Stimulated activated naive CD4-positive, alpha-beta T cell (primary cell): Measurements from ENCODE around the gene SP5.
"Not testable (repeated sequence)": the region's sequence is repeated elsewhere in the genome, so short reads cannot be mapped to it uniquely, and the experiment has no call there.

ENCODE experiments used
- DNase-seq, 6 experiments: peaks; one replicate each; lab custom pipeline; 2025; lab: John Stamatoyannopoulos, UW

The SP5 gene

GRCh38 chr2:170711196-170711773, 3.9 kb upstream of the SP5 start:
- no peak for DNase-seq

DNA sequence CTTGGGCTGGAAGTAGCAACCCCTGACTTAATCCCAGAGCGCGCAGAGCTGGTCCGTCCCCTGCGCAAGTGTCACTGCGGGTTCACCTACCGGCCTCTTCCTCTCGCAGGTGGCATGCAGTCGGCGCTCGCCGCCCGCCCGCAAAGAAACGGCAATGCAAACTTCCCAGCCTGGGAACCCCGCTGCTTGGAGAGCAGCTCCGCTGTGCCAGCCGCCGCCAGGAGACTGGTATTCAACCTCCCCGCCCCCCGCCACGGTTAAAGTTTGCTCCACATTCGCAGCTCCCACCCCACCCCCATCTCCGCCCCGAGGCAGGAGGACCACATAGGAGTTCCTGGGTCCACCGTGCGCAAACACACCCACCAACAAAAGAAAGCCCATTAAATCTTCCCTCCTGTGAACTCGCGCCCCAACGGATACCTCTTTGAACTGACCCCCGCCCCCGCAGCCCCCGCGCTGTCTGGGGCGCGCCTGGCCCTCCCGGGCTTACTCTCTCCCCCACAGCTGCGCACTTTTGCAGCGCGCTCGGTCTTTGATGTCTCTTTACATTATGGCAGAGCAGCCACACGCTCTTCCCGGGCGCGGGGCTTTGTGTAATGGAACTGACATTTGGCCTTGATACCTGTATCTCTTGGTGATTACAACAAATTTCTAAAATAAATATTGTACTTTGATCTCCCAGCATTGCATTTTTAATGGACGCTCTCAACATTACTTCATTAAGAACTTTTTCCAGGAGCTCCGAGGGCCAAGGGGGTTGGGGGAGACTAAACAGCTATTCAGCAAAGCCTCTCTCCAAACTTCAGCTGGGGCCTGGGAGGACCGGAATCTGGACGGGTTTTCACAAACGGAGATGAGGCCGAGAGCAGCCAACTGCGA, 3.1 kb upstream of the SP5 start:
- peak in 3 of 6 experiments; percentile 10 to 31 (median 18) for DNase-seq

- DNase-seq, result peak in 3 of 6 experiments; percentile 8 to 42 (median 10)
These were observed 2.2 kb upstream of the SP5 start for GRCh38 chr2:170712653-170713542.

DNA sequence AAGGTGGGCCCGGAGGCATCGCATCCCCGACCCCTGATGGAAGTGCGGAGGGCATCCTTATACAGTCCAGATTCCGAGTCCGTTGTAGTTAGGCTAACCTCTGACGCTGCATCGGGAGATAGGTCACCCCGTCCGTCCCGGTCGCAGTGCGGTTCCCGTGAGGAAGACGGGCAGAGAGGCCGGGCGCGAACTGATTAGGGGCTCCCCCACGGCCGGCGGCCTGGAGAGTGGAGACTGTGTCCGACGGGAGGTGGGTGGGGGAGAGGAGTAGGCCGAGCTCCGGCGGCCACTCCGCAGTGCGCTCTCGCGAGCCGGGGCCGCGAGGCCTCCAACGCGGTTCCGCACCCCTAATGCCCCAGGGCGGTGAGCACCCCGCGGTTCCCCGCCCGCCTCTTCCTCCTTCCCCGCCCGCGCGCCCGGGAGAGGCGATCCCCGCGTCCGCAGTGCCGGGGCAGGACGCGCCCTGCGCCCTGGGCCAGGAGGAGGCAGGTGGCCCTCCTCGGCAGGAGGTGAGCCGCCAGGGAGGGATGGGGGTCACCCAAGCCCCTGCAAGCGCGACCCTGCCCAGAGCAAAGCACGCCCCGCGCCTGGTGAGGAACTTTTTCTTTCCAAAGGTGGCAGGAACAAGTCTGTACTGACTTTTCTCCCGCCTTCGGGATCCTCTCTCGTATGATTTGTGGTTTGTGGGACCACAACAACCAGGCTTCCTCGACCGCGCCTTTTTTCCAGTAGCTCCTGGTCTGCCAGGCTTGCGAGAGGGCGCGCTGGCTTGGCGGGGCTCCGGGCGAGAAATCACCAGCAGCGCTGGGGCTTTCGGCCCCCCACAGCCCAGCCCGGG, 1.4 kb upstream of the SP5 start:
- DNase-seq, result peak in 3 of 6 experiments; percentile 13 to 42 (median 24)

DNA sequence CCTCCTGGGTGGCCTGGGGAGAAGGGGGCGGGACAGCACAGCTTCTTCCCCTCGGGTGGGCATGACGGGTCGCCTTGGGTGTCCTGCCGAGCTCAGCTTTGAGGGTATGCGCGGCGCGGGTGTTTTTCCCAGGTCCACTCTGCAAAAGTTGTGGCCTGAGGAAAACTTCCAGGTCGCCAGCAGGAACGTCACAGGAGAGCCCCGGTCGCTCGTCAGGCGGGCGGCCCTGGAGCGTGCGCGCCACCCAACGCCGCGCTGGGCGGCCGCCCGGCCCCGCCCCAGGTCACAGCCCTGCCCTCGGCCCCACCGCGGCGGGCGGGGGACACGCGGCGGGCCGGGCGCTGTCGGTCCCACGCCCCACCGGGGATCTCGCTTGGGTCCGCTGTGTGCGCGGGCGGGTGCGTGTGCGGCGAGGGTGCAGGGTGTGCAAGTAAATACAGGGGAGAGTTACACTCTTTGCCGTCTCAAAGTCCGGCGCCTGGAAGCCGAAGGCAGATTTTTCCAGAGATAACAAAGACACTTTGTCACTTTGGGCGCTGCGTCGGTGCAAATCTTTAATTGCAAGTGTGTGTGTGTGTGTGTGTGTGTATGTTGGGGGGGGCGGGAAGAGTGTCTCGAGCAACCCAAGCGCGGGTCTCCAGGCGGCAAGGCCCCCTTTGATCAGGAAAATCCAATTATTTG, 616 bp upstream of the SP5 start:
- peak in 3 of 6 experiments; percentile 3 to 56 (median 13) for DNase-seq

- DNase-seq, result peak in 3 of 6 experiments; percentile 33 to 49 (median 38)
These were observed 1.0 kb downstream of the SP5 start for GRCh38 chr2:170715932-170716777.

DNA sequence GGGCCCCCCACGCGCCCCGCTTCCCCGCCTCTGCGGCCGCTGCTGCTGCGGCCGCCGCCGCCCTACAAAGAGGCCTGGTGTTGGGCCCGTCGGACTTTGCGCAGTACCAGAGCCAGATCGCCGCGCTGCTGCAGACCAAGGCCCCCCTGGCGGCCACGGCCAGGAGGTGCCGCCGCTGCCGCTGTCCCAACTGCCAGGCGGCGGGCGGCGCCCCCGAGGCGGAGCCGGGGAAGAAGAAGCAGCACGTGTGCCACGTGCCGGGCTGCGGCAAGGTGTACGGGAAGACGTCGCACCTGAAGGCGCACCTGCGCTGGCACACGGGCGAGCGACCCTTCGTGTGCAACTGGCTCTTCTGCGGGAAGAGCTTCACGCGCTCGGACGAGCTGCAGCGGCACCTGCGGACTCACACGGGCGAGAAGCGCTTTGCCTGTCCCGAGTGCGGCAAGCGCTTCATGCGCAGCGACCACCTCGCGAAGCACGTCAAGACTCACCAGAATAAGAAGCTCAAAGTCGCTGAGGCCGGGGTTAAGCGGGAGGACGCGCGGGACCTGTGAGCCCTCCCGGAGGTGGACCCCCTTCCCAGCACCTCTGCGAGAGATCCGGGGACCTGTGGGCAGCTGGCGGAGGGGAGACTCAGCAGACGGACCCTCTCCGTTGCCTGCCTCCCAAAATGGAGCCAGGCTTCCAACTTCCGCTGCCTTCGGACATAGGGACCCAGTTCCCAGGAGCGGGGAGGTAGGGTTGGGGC, 1.9 kb downstream of the SP5 start:
- peak in 3 of 6 experiments; percentile 10 to 35 (median 19) for DNase-seq

DNA sequence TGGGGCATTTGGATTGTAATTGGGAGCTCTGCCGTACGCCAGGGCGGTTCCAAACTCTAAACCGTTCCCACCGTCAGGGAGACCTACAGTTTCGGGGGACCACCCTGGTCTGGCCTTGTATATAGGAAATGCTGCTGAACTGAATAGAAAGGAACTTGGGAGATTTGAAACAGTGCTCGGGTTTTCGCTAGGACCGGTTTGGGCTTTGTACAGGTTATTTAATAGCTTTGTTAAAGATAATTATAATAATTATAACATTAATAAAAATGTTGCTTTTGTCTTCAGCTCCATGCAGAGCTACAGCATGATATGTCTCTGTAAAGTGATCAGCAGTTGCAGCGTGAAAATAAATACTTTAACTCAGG, 2.4 kb downstream of the SP5 start:
- peak in 1 of 6 experiments; percentile 5 for DNase-seq

DNA sequence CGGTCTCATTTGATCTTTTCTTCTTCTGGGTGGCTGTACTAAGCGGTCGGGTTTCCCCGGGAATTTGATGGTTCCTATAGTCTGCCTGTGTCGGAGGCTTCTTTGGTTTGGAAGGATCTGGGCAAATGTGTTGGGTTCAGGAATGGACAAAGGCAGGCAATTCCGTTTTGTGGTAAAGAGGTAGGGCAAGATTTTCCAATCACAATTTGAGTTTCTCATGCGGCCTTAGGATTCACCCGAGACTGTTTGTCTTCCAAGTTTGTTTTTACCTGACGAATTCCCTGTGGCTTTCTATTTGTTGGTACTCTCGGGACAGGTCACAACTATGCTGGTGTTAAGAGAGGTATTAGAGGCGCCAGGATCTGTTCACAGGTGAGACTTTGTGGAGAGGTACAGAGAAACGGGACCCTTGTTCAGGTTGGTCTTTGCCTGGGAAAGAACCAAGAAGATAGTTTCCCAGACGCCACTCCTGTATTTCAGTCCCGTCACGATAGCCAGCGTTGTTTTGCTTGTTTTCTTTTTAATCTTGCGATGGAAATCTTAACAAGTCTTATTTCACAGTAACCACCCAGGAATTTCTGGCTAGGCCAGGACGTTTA, 3.0 kb downstream of the SP5 start:
- no peak for DNase-seq

- no peak for DNase-seq
These were observed 4.7 kb downstream of the SP5 start for GRCh38 chr2:170719810-170720209.

DNA sequence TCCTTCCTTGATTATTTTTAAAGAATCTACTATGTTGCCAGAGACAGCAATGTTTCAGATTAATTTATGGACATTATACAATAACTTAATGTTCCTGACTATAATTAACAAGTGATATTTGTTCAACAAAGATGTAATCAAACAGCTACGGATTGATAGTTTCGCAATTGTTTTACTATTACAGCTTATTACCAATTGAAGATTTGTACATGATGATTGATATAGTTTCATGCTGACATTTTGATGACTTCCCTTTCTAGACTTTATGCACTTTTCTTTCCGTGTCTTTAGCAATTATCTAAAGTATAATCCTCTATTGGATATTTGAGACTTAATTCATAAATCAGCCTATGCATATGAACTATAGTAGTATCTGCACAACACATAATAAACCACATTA, 6.5 kb downstream of the SP5 start:
- DNase-seq, result no peak

DNA sequence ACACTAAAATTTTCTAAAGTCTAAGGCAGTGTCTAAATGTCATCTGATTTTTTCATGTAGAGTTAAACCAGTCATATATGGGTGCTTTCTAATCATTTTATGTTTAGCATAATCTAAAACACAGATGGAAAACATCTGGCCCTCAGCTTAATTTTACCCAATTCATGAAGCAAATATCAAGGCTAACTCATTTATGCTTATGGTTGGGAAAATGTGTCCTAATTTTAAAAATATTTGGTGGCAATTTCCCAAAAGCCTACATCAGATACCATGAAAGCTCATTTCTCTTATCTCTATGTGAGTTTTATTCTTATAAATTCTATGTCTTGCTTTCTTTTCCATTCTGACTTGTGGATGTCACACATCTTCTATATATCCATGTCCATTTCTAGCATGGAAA, 7.2 kb downstream of the SP5 start:
- no peak for DNase-seq

DNA sequence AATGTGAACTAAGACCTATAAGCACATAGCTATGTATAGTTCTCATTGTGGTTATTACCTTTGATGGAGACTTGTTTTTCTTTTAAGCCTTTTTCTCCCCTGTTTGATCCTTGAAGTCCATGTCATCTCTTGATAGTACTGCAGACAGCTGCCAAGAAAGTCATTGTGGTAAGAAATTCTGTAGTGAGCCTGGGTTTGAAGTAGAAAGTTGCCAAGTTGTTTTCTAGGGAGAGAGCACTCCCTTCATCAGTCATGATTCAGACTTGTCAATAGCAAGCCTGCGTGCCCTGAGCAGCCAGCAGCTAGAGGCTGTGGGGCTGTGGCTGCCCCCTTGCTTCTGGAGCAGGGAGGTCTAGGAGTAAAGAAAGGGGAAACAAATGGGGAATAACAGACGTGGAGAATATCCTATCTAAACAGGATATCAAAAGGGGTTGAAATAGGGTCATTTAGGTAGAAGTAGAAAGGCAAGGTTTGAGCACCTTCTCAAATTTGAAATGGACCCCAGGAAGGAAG, 8.4 kb downstream of the SP5 start:
- DNase-seq, result no peak

DNA sequence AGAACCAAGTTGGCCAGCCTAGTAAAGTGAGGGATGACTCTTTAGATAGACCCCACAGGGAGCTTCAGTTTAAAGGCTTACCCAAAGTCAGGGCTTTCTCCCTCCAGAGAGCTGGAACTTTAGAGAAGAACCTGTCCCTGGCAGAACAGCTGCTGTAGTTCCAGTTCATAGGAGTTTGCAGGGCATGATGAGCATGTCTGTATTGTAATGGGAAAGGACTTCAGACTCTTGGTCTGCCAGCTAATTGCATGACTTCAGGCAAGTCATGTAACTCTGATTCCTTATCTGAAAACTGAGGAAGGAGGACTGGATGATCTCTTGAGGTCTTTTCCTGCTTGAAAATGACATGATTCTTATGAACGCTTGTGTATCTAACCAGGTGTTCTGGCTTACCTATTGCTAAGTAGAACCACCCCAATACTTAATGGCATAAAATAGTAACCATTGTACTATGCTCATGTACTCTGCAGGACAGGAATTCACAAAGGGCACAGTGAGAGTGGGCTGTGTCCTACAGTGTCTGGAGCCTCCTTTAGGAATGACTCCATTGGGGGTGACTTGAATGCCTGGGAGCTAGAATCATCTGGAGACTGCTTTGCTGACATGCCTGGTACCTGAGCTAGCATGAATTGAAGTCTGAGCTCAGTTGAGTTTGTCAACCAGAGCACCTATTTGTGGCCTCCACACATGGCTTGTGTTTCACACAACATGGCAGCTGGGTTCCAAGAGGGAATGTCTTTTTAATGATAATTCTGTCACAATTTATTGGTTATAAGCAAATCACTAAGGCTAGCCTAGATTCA, 18.9 kb downstream of the SP5 start:
- no peak for DNase-seq

DNA sequence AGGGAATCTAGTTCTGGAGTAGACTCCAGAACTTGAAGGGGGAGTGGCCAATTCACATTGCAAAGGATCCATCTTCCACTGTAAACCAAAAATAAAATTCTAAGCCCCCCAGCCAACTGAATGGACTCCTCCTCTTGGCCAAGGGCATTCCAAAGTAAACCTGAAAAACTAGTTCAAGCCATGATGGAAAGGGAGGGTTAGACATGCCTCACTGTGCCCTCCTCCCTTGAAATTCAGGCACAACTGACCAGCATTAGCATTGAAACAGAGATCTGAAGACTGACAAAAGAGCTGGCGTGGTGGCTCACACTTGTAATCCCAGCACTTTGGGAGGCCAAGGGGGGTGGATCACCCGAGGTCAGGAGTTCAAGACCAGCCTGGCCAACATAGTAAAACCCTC, 19.5 kb downstream of the SP5 start:
- DNase-seq, result not testable (repeated sequence)

GRCh38 chr2:170736628-170737027, 21.5 kb downstream of the SP5 start:
- DNase-seq, result no peak

DNA sequence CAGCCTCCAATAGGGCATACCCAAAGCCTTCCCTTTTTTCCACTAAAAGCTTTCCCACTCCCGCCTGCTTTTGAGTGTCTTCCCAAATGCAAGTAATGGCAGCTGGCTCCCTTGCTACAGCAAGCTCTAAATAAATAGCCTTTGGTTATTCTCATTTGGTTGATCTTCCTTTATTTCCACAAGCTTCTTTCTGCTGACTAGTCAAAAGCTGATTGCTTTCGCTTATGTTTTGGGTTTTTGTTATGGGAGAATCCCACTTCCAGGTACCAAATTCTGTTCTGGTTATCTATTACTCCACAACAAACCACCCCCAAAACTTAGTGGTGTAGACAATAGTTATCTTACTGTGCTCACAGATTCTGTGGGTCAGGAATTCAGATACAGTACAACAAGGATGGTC, 22.3 kb downstream of the SP5 start:
- no peak for DNase-seq

DNA sequence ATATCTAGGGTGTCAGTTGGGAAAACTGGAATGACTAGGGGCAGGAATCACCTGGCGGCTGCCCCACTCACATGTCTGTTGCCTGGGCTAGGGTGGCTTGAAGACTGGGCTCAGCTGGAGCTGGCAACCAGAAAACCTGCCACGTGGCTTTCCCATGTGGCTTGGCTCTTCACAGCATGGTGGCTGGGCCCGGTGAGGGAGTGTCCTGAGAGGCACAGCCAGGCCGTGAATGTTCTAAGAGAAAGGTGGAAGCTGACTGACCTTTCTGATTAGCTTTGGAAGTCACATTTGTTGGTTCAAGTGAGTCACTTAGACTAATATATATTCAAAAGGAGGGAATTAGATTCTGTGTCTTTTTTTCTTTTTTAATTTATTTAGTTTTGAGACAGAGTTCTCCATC, 22.7 kb downstream of the SP5 start:
- DNase-seq, result no peak
